ENCODE measurements around the gene ZBTB42. TPM values are rescaled to one million over a fixed set of nuclear protein-coding genes. Genes with fewer than 3 reads are reported as not detected.

The ZBTB42 gene
- polyA plus RNA-seq, 1 of the 3 experiments (the other 2 are of a cell fraction) = 3.1 TPM

- H3K4me3 ChIP-seq (ENCODE audit: low read depth in 2 of 2, low read length in 1 of 2) = no peak overlapping the region
- H3F3A ChIP-seq (replicated peaks; ENCODE audit: insufficient read depth) = peaks cover 14% of the 10 kb centered on the region
- H3K4me1 ChIP-seq (ENCODE audit: control insufficient read depth in 1 of 2, insufficient read depth in 2 of 2, low read depth in 1 of 2, low read length in 1 of 2) = no peaks in the 10 kb centered on the region
- 98% methylated on average over 10 of the region's 13 CpGs for WGBS (ENCODE audit: low lambda C conversion rate)
- H3K27ac ChIP-seq (ENCODE audit: low read depth in 2 of 2, low read length in 1 of 2) = no peak overlapping the region
- H3K27me3 ChIP-seq (ENCODE audit: insufficient read depth) = no peaks in the 10 kb centered on the region
- H3K9me3 ChIP-seq = no peaks in the 10 kb centered on the region
- TF ChIP-seq RFX5 (IDR thresholded peaks at IDR 0.05; ENCODE audit: low read length) = no peak
- no peak for TF ChIP-seq CHD2 (IDR thresholded peaks at IDR 0.05; ENCODE audit: low read length, partially characterized antibody)
- TF ChIP-seq MAX (IDR thresholded peaks at IDR 0.05; ENCODE audit: low read depth) = no peak
- no peak for TF ChIP-seq FOXM1 (IDR thresholded peaks at IDR 0.05; ENCODE audit: low read depth)
- no peak for TF ChIP-seq MEF2A (IDR thresholded peaks at IDR 0.05; ENCODE audit: borderline replicate concordance, low read depth)
- no peak for TF ChIP-seq TCF12 (IDR thresholded peaks at IDR 0.05)
- TF ChIP-seq SIN3A (IDR thresholded peaks at IDR 0.05; ENCODE audit: borderline replicate concordance, low read depth, low read length) = no peak
- no peak for TF ChIP-seq CTCF (IDR thresholded peaks at IDR 0.05)
- no peak for TF ChIP-seq TEAD4 (IDR thresholded peaks at IDR 0.05; ENCODE audit: borderline replicate concordance, insufficient read depth)
- TF ChIP-seq YY1 (IDR thresholded peaks at IDR 0.05; ENCODE audit: low read depth) = no peak
- TF ChIP-seq EZH2phosphoT487 (IDR thresholded peaks at IDR 0.05; ENCODE audit: borderline replicate concordance, low read depth) = no peak
- TF ChIP-seq ZBTB33 (IDR thresholded peaks at IDR 0.05; ENCODE audit: borderline replicate concordance, low read depth) = no peak
- TF ChIP-seq USF2 (IDR thresholded peaks at IDR 0.05; ENCODE audit: borderline replicate concordance, low read depth, low read length) = no peak
- peaks cover 12 to 64% of the 10 kb centered on the region in 2 experiments for H3K36me3 ChIP-seq (replicated peaks in 1 of 2; ENCODE audit: control insufficient read depth in 1 of 2, insufficient read depth in 2 of 2, low read length in 1 of 2)
- ChIA-PET CTCF (interaction anchor here (0.7 to 0.8 kb wide), 2 partner anchors 66 to 122 kb away, joined by 3 read pairs; no protein-coding TSS in a partner anchor), POLR2A (no interaction called here)
- no peak overlapping the region for H3K9ac ChIP-seq
- no peak for DNase-seq
- no peak overlapping the region for H3K4me2 ChIP-seq
- H3K9me2 ChIP-seq = no peaks in the 10 kb centered on the region
- H4K20me1 ChIP-seq (ENCODE audit: insufficient read depth) = peaks cover 25% of the 10 kb centered on the region
- H2AFZ ChIP-seq (ENCODE audit: low read depth) = no peak overlapping the region
- H3K79me2 ChIP-seq (ENCODE audit: insufficient read depth) = no peaks in the 10 kb centered on the region
Measured at GRCh38 chr14:104775073-104775489, 25.8 kb upstream of the ZBTB42 start.
